ENCODE data around the gene IL24.
A peak's percentile ranks its signal among the peaks of the same experiment; 100 is the strongest.

The IL24 gene

DNA sequence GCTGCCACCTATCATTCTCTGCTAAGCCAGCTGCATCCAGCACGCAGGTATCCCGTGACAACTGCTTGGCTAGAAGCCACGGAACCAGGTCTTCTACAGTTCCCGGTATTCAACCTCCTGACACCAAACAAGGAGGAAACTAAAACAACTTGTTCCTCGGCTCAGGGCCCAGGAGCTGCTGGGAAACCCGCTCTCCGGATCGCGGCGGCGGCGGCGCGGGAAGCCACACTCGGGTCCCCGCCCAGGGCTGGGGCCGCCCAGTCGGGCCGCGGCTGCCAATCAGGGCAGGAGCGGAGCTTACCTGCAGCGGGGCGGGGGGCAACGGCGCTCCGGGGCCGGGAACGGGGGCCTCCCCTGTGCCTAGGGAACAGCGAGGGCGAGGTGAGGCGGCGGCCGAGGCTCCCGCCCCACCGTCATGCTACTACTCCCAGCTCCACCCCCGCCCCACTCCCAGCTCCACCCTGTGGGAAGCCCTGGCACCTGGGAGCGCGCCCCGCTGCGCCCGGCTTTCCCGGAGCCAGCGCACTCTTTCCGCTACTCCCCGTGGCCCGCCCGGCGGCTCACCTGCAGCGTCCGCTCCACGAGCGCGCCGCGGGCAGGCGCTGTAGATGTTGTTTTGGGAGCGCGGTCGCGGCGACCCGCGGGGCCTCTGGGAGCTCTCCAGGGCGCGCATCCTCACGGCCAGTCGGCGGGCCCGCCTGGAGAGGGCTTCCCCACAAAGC lies 12.1 kb downstream of the IL24 start:
- Histone ChIP-seq H3K9ac (ENCODE audit: low read length in 5 of 5) (peak overlapping the region in 2 of 5 donors; percentile 1 to 5), H3K27me3 (ENCODE audit: control insufficient read depth in 5 of 5, insufficient read depth in 4 of 5, low read length in 5 of 5) (peaks cover 0 to 20% (median 9%) of the 10 kb centered on the region in 5 donors), H3K4me3 (ENCODE audit: low read depth in 1 of 5, low read length in 5 of 5) (peak overlapping the region in 4 of 5 donors; percentile 36 to 63 (median 42)), H3K9me3 (ENCODE audit: control insufficient read depth in 5 of 5, low read length in 5 of 5) (no peaks in the 10 kb centered on the region), H3K4me1 (ENCODE audit: control insufficient read depth in 5 of 5, insufficient read depth in 5 of 5, low read length in 5 of 5) (peaks cover 0 to 23% (median 15%) of the 10 kb centered on the region in 5 donors), H3K36me3 (ENCODE audit: control insufficient read depth in 5 of 5, insufficient read depth in 5 of 5, low read length in 5 of 5) (no peaks in the 10 kb centered on the region), H3K27ac (ENCODE audit: low read depth, low read length) (no peak overlapping the region)

DNA sequence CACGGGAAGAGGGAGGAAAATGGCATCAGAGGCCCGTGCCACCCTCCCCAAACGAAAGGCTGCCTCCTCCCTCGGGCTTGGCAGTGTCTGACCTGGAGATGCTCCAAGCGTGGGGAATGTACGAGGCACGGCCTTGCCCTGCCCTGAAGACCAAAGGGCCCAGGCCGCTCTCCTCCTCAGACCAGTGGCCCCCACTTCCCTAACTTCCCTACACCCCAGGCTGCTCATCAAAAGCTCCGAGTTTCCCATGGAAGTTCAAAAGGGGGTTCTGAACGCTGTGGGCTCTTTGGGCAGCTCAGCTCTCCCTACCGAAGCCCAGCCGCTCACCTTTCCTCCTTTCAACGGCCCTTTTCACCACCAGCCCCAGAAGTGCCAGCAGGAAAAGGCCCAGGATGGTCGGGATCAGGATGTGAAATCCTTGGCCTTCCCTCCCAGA lies 12.7 kb downstream of the IL24 start:
- Histone ChIP-seq H3K9me3 (ENCODE audit: control insufficient read depth in 5 of 5, low read length in 5 of 5) (no peaks in the 10 kb centered on the region), H3K4me3 (ENCODE audit: low read depth in 1 of 5, low read length in 5 of 5) (peak overlapping the region; percentile 25 to 63 (median 39)), H3K9ac (ENCODE audit: low read length in 5 of 5) (peak overlapping the region in 1 of 5 donors; percentile 1), H3K36me3 (ENCODE audit: control insufficient read depth in 5 of 5, insufficient read depth in 5 of 5, low read length in 5 of 5) (no peaks in the 10 kb centered on the region), H3K4me1 (ENCODE audit: control insufficient read depth in 5 of 5, insufficient read depth in 5 of 5, low read length in 5 of 5) (peaks cover 0 to 23% (median 15%) of the 10 kb centered on the region in 5 donors), H3K27me3 (ENCODE audit: control insufficient read depth in 5 of 5, insufficient read depth in 4 of 5, low read length in 5 of 5) (peaks cover 0 to 20% (median 12%) of the 10 kb centered on the region in 5 donors), H3K27ac (ENCODE audit: low read depth, low read length) (no peak overlapping the region)

GRCh38 chr1:206911064-206911663 lies 13.9 kb downstream of the IL24 start:
- Histone ChIP-seq H3K9ac (ENCODE audit: low read length in 5 of 5) (no peak overlapping the region), H3K4me1 (ENCODE audit: control insufficient read depth in 5 of 5, insufficient read depth in 5 of 5, low read length in 5 of 5) (peaks cover 0 to 23% (median 15%) of the 10 kb centered on the region in 5 donors), H3K27me3 (ENCODE audit: control insufficient read depth in 5 of 5, insufficient read depth in 4 of 5, low read length in 5 of 5) (peaks cover 0 to 20% (median 12%) of the 10 kb centered on the region in 5 donors), H3K9me3 (ENCODE audit: control insufficient read depth in 5 of 5, low read length in 5 of 5) (no peaks in the 10 kb centered on the region), H3K27ac (ENCODE audit: low read depth, low read length) (no peak overlapping the region), H3K36me3 (ENCODE audit: control insufficient read depth in 5 of 5, insufficient read depth in 5 of 5, low read length in 5 of 5) (no peaks in the 10 kb centered on the region), H3K4me3 (ENCODE audit: low read depth in 1 of 5, low read length in 5 of 5) (no peak overlapping the region)

GRCh38 chr1:206912445-206913095 lies 15.3 kb downstream of the IL24 start:
- H3K9ac ChIP-seq (ENCODE audit: low read length in 5 of 5) = no peak overlapping the region
- no peak overlapping the region for H3K27ac ChIP-seq (ENCODE audit: low read depth, low read length)
- peaks cover 0 to 19% (median 14%) of the 10 kb centered on the region in 5 donors for H3K4me1 ChIP-seq (ENCODE audit: control insufficient read depth in 5 of 5, insufficient read depth in 5 of 5, low read length in 5 of 5)
- H3K9me3 ChIP-seq (ENCODE audit: control insufficient read depth in 5 of 5, low read length in 5 of 5) = no peaks in the 10 kb centered on the region
- H3K27me3 ChIP-seq (ENCODE audit: control insufficient read depth in 5 of 5, insufficient read depth in 4 of 5, low read length in 5 of 5) = peaks cover 0 to 20% (median 12%) of the 10 kb centered on the region in 5 donors
- H3K4me3 ChIP-seq (ENCODE audit: low read depth in 1 of 5, low read length in 5 of 5) = no peak overlapping the region
- H3K36me3 ChIP-seq (ENCODE audit: control insufficient read depth in 5 of 5, insufficient read depth in 5 of 5, low read length in 5 of 5) = no peaks in the 10 kb centered on the region

DNA sequence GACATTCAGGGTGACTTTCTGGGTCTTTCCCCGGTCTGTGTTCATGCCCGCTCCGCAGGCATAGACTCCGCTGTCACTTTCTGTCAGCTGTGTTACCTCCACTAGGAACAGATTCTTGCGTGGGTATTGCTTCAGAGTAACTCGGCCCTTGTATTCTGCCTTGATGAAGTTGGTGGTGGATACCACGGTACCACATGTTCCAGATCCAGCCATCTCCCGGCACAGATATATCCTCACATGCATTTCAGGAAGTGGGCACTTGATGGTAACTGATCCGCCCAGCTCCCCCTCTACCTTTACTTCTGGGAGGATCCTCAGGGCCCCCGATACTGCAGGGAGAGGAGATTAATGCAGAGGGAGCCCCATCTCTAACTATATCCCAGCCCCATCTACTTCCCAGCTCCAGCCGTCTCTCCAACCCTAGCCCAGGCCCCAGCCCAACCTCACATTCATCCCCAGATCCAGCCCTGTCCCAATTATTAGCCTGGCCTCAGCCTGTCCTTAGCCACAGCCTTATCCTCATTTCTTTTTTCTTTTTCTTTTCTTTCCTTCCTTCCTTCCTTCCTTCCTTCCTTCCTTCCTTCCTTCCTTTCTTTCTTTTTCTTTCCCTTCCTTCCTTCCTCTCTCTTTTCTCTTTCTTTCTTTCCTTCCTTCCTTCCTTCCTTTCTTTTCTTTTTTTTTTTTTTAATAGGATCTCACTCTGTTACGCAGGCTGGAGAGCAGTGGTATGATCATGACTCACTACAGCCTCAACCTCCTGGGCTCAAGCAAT lies 16.7 kb downstream of the IL24 start:
- no peaks in the 10 kb centered on the region for H3K9me3 ChIP-seq (ENCODE audit: control insufficient read depth in 5 of 5, low read length in 5 of 5)
- H3K27me3 ChIP-seq (ENCODE audit: control insufficient read depth in 5 of 5, insufficient read depth in 4 of 5, low read length in 5 of 5) = peaks cover 0 to 17% (median 12%) of the 10 kb centered on the region in 5 donors
- no peak overlapping the region for H3K27ac ChIP-seq (ENCODE audit: low read depth, low read length)
- H3K4me3 ChIP-seq (ENCODE audit: low read depth in 1 of 5, low read length in 5 of 5) = no peak overlapping the region
- H3K4me1 ChIP-seq (ENCODE audit: control insufficient read depth in 5 of 5, insufficient read depth in 5 of 5, low read length in 5 of 5) = peaks cover 0 to 18% (median 12%) of the 10 kb centered on the region in 5 donors
- H3K36me3 ChIP-seq (ENCODE audit: control insufficient read depth in 5 of 5, insufficient read depth in 5 of 5, low read length in 5 of 5) = no peaks in the 10 kb centered on the region
- no peak overlapping the region for H3K9ac ChIP-seq (ENCODE audit: low read length in 5 of 5)

GRCh38 chr1:206915030-206915735 lies 17.9 kb downstream of the IL24 start:
- no peaks in the 10 kb centered on the region for H3K36me3 ChIP-seq (ENCODE audit: control insufficient read depth in 5 of 5, insufficient read depth in 5 of 5, low read length in 5 of 5)
- peaks cover 0 to 9% (median 6%) of the 10 kb centered on the region in 5 donors for H3K27me3 ChIP-seq (ENCODE audit: control insufficient read depth in 5 of 5, insufficient read depth in 4 of 5, low read length in 5 of 5)
- H3K4me3 ChIP-seq (ENCODE audit: low read depth in 1 of 5, low read length in 5 of 5) = no peak overlapping the region
- H3K4me1 ChIP-seq (ENCODE audit: control insufficient read depth in 5 of 5, insufficient read depth in 5 of 5, low read length in 5 of 5) = peaks cover 0 to 5% (median 0%) of the 10 kb centered on the region in 5 donors
- H3K9me3 ChIP-seq (ENCODE audit: control insufficient read depth in 5 of 5, low read length in 5 of 5) = no peaks in the 10 kb centered on the region
- H3K9ac ChIP-seq (ENCODE audit: low read length in 5 of 5) = no peak overlapping the region
- H3K27ac ChIP-seq (ENCODE audit: low read depth, low read length) = no peak overlapping the region

DNA sequence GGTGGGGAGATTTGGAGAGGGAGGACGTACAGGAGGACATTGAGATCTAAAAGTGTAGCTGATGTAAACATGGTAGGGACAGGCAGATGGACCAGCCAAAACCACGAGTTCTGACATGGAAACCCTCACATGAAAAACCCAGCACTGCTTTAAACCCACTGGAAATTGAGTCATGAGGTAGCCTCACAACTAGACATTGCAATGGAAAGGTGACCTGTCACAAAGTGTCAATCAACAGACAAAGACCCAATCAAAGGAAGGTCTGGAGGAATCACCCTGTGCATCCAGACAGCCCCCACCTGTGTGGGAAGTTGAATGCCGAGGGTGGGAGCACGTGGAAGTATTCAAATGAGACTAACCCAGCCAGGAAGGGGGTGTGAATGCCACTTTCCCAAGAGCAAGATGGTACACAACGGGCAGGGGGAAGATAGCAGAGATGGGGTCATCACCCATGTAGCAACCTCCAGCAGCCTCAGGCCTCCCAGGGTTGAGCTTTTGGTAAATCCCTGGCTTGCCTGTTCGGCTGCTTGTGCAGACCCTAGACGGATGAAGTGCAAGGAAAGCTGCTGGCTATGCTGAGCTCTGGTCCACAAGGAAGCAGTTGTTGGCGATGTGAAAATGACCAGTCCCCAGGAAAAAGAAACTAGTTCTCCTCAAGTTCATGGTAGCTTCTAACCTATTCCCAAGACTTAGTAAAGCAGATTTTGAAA lies 18.9 kb downstream of the IL24 start:
- no peaks in the 10 kb centered on the region for H3K36me3 ChIP-seq (ENCODE audit: control insufficient read depth in 5 of 5, insufficient read depth in 5 of 5, low read length in 5 of 5)
- H3K4me1 ChIP-seq (ENCODE audit: control insufficient read depth in 5 of 5, insufficient read depth in 5 of 5, low read length in 5 of 5) = peaks cover 0 to 6% (median 0%) of the 10 kb centered on the region in 5 donors
- no peaks in the 10 kb centered on the region for H3K9me3 ChIP-seq (ENCODE audit: control insufficient read depth in 5 of 5, low read length in 5 of 5)
- H3K4me3 ChIP-seq (ENCODE audit: low read depth in 1 of 5, low read length in 5 of 5) = no peak overlapping the region
- no peak overlapping the region for H3K27ac ChIP-seq (ENCODE audit: low read depth, low read length)
- peaks cover 0 to 8% (median 5%) of the 10 kb centered on the region in 5 donors for H3K27me3 ChIP-seq (ENCODE audit: control insufficient read depth in 5 of 5, insufficient read depth in 4 of 5, low read length in 5 of 5)
- H3K9ac ChIP-seq (ENCODE audit: low read length in 5 of 5) = no peak overlapping the region

GRCh38 chr1:206918076-206918475 lies 20.8 kb downstream of the IL24 start:
- Histone ChIP-seq H3K36me3 (ENCODE audit: control insufficient read depth in 5 of 5, insufficient read depth in 5 of 5, low read length in 5 of 5) (no peaks in the 10 kb centered on the region), H3K27me3 (ENCODE audit: control insufficient read depth in 5 of 5, insufficient read depth in 4 of 5, low read length in 5 of 5) (peaks cover 0 to 6% (median 2%) of the 10 kb centered on the region in 5 donors), H3K9me3 (ENCODE audit: control insufficient read depth in 5 of 5, low read length in 5 of 5) (no peaks in the 10 kb centered on the region), H3K9ac (ENCODE audit: low read length in 5 of 5) (no peak overlapping the region), H3K4me1 (ENCODE audit: control insufficient read depth in 5 of 5, insufficient read depth in 5 of 5, low read length in 5 of 5) (peaks cover 0 to 20% (median 8%) of the 10 kb centered on the region in 5 donors), H3K4me3 (ENCODE audit: low read depth in 1 of 5, low read length in 5 of 5) (no peak overlapping the region), H3K27ac (ENCODE audit: low read depth, low read length) (no peak overlapping the region)

Data from subcutaneous abdominal adipose tissue (tissue), 5 donors.